Vagina (tissue), 2 donors: ENCODE measurements around the gene CSMD2. TPM values are rescaled to one million over a fixed set of nuclear protein-coding genes. Genes with fewer than 3 reads are reported as not detected.

Experiments
- DNase-seq, 2 donors: peaks; one replicate each; pipeline ENCODE4 v3.0.0-alpha.2; 2017; ENCODE audit errors: extremely low spot score in 2 of 2
- H3K27ac ChIP-seq: fragments of 200-600 bp; sonication (generic); one replicate; pipeline ENCODE4 v1.5.1; 2019
- H3K27me3 ChIP-seq: fragments of 200-600 bp; sonication (generic); one replicate; pipeline ENCODE4 v1.5.1; 2019
- H3K36me3 ChIP-seq, 2 donors: fragments of 200-600 bp; sonication (generic); one replicate each; pipeline ENCODE4 v1.5.1; 2017 to 2019
- H3K4me1 ChIP-seq: fragments of 200-600 bp; sonication (generic); one replicate; pipeline ENCODE4 v1.5.1; 2019
- H3K4me3 ChIP-seq, 2 donors: fragments of 200-600 bp; sonication (generic); 1 replicate in 1 of 2; 2 replicates in 1 of 2; pipeline ENCODE4 v1.5.1; 2016 to 2019
- H3K9me3 ChIP-seq: fragments of 200-600 bp; sonication (generic); one replicate; pipeline ENCODE4 v1.5.1; 2019
- POLR2A ChIP-seq, 2 donors: fragments of 450-650 bp; IDR thresholded peaks; one replicate each; pipeline ENCODE4 v1.6.1; 2017; ENCODE audit warnings: antibody characterized with exemption in 2 of 2, mild to moderate bottlenecking in 2 of 2, moderate library complexity in 2 of 2
- POLR2AphosphoS5 ChIP-seq, 2 donors: sonication (generic); formaldehyde crosslinking; IDR thresholded peaks; one replicate each; pipeline ENCODE4 v1.9.0; 2017; ENCODE audit warnings: antibody characterized with exemption in 2 of 2, mild to moderate bottlenecking in 2 of 2, low read depth in 1 of 2; ENCODE audit not compliant: insufficient read depth in 1 of 2
- intact Hi-C: fragments of 100-400 bp; cut with DNase I; formaldehyde crosslinking; loops from one replicate; pipeline ENCODE4 v1.15.1; 2023
- total RNA-seq: library from RNA; depleted of rRNA; stranded (reverse); fragments of >200 nt; gene quantifications from one replicate; pipeline ENCODE4 v1.2.3, GENCODE V29; 2016
- TF ChIP-seq, protein P1 (sequence below), 3 experiments: fragments of 450-650 bp in 2 of 3; fragments of 200-600 bp in 1 of 3; sonication (generic) in 1 of 3; IDR thresholded peaks; one replicate each; pipeline ENCODE4 v1.5.1; 2017 to 2019; ENCODE audit warnings: antibody characterized with exemption in 3 of 3, mild to moderate bottlenecking in 2 of 3, moderate library complexity in 2 of 3

The CSMD2 gene
- total RNA-seq, 1 donor from 2014 or later: 0.25 TPM

DNA sequence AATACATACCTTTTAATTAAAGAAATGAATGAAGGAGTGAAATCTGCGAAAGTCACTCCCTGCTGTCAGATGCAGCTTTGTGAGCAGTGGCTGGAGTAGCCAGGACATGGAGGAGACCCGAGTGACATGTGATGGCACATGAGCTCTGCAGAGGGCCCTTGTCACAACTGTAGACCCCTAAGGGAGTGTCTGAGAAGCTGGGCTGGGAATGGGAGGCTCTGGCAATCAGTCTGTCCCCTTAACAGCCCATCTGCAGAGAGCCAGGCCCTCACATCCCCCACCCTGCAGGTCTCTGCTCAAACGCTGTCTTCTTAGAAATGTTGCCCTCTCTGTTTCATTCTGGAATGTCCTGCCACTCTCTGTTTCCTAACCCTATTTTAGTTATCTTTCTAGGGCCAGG is 176.9 kb downstream of the CSMD2 start:
- H3K36me3 ChIP-seq: no peaks in the 10 kb centered on the region
- peaks cover 12% of the 10 kb centered on the region for H3K4me1 ChIP-seq
- TF ChIP-seq POLR2A (IDR thresholded peaks at IDR 0.05) (no peak), POLR2AphosphoS5 (IDR thresholded peaks at IDR 0.05; ENCODE audit: insufficient read depth in 1 of 2, low read depth in 1 of 2) (no peak)
- TF ChIP-seq, protein P1, sequence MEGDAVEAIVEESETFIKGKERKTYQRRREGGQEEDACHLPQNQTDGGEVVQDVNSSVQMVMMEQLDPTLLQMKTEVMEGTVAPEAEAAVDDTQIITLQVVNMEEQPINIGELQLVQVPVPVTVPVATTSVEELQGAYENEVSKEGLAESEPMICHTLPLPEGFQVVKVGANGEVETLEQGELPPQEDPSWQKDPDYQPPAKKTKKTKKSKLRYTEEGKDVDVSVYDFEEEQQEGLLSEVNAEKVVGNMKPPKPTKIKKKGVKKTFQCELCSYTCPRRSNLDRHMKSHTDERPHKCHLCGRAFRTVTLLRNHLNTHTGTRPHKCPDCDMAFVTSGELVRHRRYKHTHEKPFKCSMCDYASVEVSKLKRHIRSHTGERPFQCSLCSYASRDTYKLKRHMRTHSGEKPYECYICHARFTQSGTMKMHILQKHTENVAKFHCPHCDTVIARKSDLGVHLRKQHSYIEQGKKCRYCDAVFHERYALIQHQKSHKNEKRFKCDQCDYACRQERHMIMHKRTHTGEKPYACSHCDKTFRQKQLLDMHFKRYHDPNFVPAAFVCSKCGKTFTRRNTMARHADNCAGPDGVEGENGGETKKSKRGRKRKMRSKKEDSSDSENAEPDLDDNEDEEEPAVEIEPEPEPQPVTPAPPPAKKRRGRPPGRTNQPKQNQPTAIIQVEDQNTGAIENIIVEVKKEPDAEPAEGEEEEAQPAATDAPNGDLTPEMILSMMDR (IDR thresholded peaks at IDR 0.05): no peak
- no peak overlapping the region for H3K27ac ChIP-seq
- no peaks in the 10 kb centered on the region for H3K9me3 ChIP-seq
- no peaks in the 10 kb centered on the region for H3K27me3 ChIP-seq
- DNase-seq: no peak
- no peak overlapping the region for H3K4me3 ChIP-seq
- intact Hi-C loops: no loop called here

DNA sequence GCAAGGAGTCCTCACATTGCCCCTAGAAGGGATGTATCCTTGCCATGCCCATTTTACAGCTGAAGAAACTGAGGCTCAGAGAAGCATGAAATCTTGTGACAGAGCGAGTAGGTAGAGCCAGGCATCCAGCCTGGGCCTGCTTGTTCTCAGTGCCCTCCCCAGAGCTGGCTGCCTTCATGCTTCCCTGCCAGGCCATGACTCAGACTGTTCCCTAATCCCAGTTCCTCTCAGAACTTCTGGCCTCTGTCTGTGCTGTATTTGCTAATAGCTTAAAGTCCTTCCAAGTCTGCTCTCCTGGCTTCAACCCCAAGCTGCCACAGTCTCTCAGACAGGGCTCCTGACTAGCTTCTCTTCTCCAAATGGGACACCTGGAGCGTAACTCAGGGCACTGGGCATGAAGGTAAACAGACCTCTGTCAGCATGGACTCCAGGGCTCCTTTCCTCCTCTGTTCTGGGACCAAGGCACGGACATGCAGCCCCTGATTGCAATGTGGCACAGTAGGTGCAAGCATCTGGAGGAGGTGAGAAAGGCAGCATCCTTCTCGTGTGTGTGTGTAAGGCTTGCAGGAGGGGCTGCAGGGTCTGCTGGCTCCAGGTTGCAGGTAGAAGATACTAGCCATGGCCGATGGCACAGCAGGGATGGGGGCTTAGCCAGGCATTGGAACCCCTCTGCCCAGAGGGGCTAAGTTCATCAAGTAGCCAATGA is 178.5 kb downstream of the CSMD2 start:
- no peaks in the 10 kb centered on the region for H3K36me3 ChIP-seq
- peaks cover 12% of the 10 kb centered on the region for H3K4me1 ChIP-seq
- no peak for DNase-seq
- H3K9me3 ChIP-seq: no peaks in the 10 kb centered on the region
- no peak overlapping the region for H3K4me3 ChIP-seq
- H3K27me3 ChIP-seq: no peaks in the 10 kb centered on the region
- no peak overlapping the region for H3K27ac ChIP-seq
- intact Hi-C loops: no loop called here
- TF ChIP-seq, protein P1 (IDR thresholded peaks at IDR 0.05): no peak
- no peak for TF ChIP-seq POLR2AphosphoS5 (IDR thresholded peaks at IDR 0.05; ENCODE audit: insufficient read depth in 1 of 2, low read depth in 1 of 2)
- TF ChIP-seq POLR2A (IDR thresholded peaks at IDR 0.05): no peak

DNA sequence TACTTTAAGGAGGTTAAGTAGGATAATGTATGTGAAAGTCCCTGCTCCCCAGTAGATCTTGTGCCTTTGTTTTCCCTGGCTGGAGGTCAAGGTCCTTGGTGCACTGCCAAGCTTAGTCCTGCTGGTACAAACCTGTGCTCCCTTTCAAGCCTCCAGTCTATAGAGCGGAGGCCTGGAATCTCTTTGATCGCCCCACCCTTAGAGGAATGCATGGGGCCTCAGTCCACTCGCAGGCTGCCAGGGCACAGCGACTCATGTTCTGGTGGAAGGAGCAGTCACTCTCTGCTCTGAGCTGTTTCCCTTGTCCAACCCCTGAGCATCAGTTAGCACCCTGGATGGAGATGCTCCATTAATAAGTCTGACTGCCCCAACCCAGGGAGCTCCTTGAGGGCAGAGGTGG is 179.4 kb downstream of the CSMD2 start:
- no peaks in the 10 kb centered on the region for H3K9me3 ChIP-seq
- H3K36me3 ChIP-seq: no peaks in the 10 kb centered on the region
- peaks cover 12% of the 10 kb centered on the region for H3K4me1 ChIP-seq
- intact Hi-C loops: no loop called here
- TF ChIP-seq POLR2AphosphoS5 (IDR thresholded peaks at IDR 0.05; ENCODE audit: insufficient read depth in 1 of 2, low read depth in 1 of 2) (no peak), POLR2A (IDR thresholded peaks at IDR 0.05) (no peak)
- TF ChIP-seq, protein P1 (IDR thresholded peaks at IDR 0.05): no peak
- H3K27ac ChIP-seq: no peak overlapping the region
- H3K27me3 ChIP-seq: no peaks in the 10 kb centered on the region
- DNase-seq: no peak
- no peak overlapping the region for H3K4me3 ChIP-seq

DNA sequence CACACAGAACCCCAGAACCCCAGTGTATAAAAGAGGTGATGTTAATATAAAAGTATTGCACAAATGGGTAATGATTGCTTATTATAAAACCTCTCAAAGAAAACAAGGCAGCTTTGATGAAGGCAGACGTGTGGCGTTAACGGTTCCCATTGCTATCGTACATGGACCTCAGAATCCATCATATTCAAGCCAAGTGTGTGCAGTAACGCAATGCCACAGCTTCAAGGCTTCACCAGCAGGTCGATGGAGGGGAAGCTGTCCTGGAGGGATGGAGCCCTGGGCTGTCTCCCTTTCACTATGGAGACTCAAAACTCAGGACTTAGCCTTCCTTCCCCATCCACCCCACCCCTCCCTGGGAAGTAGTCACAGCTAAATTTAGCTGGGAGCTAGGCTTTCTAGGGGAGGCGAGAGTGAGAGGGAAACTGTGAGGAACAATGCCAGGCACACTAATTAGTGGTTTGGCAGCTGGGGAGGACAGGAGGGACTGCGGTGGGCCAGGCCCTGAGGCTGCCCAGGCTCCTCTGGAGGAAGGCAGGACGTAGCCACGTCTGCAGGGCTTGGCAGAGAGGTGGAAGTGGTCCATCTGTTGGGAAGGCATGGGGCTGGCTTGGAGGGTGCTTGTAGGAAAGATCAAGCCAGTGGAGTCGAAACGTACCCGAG is 180.0 kb downstream of the CSMD2 start:
- no peaks in the 10 kb centered on the region for H3K36me3 ChIP-seq
- no peaks in the 10 kb centered on the region for H3K27me3 ChIP-seq
- intact Hi-C loops: no loop called here
- no peak for DNase-seq
- TF ChIP-seq, protein P1 (IDR thresholded peaks at IDR 0.05): no peak
- no peak for TF ChIP-seq POLR2A (IDR thresholded peaks at IDR 0.05)
- no peak for TF ChIP-seq POLR2AphosphoS5 (IDR thresholded peaks at IDR 0.05; ENCODE audit: insufficient read depth in 1 of 2, low read depth in 1 of 2)
- no peak overlapping the region for H3K4me3 ChIP-seq
- peaks cover 12% of the 10 kb centered on the region for H3K4me1 ChIP-seq
- no peaks in the 10 kb centered on the region for H3K9me3 ChIP-seq
- no peak overlapping the region for H3K27ac ChIP-seq

DNA sequence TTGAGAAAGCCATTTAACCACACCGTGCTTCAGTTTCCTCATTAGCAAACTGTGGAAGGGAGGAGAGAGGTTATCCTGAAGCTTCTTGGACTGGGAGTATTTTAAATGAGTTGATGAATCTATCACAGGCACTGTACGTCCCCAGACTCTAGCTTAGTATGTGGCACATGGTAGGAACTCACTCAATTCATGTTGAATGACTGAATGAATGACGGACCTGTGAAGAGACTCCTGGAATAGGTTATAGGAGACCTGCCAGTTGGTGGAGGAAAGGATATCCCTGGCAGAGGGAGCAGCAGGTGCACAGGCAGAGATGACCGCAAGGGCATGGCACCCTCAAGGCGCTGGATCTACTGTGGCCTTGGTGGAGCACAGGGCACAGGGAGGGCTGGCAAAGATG is 182.6 kb downstream of the CSMD2 start:
- Histone ChIP-seq H3K4me3 (no peak overlapping the region), H3K27me3 (no peaks in the 10 kb centered on the region), H3K27ac (no peak overlapping the region), H3K36me3 (no peaks in the 10 kb centered on the region), H3K9me3 (no peaks in the 10 kb centered on the region), H3K4me1 (peaks cover 12% of the 10 kb centered on the region)
- DNase-seq: no peak
- intact Hi-C loops: no loop called here
- TF ChIP-seq, protein P1 (IDR thresholded peaks at IDR 0.05): no peak
- TF ChIP-seq POLR2AphosphoS5 (IDR thresholded peaks at IDR 0.05; ENCODE audit: insufficient read depth in 1 of 2, low read depth in 1 of 2): no peak
- no peak for TF ChIP-seq POLR2A (IDR thresholded peaks at IDR 0.05)
